K562 treated with DMSO at 1 percent for 4 hours (cell line): Measurements from ENCODE around the gene F2R. TPM values are rescaled to one million over a fixed set of nuclear protein-coding genes. Genes with fewer than 3 reads are reported as not detected.

Source experiments
- total RNA-seq: library from RNA; unstranded; fragments of 300-600 nt; gene quantifications from 2 replicates; pipeline ENCODE4 v1.2.3, GENCODE V29; 2022; ENCODE audit not compliant: insufficient read depth

F2R gene
- total RNA-seq: 4.4 and 5.1 TPM in 2 replicates

DNA sequence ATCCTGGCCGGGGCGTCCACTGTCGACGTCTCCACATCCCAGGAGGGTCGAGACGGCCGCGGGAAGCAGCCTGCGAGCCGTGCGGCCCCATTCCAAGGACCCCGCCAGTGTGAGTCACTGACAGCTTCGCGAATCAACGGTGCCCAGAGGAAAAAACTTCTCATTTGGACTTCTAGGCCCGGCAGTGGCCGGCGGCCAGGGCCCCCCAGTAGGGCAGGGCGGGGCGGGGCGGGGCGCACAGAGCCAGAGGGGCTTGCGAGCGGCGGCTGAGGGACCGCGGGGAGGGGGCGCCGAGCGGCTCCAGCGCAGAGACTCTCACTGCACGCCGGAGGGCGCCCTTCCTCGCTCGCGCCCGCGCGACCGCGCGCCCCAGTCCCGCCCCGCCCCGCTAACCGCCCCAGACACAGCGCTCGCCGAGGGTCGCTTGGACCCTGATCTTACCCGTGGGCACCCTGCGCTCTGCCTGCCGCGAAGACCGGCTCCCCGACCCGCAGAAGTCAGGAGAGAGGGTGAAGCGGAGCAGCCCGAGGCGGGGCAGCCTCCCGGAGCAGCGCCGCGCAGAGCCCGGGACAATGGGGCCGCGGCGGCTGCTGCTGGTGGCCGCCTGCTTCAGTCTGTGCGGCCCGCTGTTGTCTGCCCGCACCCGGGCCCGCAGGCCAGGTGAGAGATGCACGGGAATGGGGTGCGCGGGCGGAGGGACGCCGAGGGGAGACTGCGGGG, at the start of gene F2R:
Gene F2R, plus strand, starts transcription at position 391 of the 720 bp plus-strand sequence. Its CDS starts 182 bp downstream, at position 573.

Other genes starting within 250 kb of the F2R start
- gene F2RL2, start 92.7 kb upstream of the F2R start, total RNA-seq: not detected in 2 replicates
- not detected in 2 replicates for gene F2RL1, start 102.9 kb downstream of the F2R start, total RNA-seq
- gene S100Z, start 133.9 kb downstream of the F2R start, total RNA-seq: not detected in 2 replicates
- gene CRHBP, start 236.9 kb downstream of the F2R start, total RNA-seq: not detected in 2 replicates